Right atrium auricular region (tissue), 2 donors: ENCODE data around the gene QSER1. TPM values are rescaled to one million over a fixed set of nuclear protein-coding genes. Genes with fewer than 3 reads are reported as not detected.

Experiments used
- DNase-seq: peaks from one replicate; pipeline ENCODE4 v3.0.0-alpha.2; 2019; ENCODE audit warnings: low spot score
- H3K27ac ChIP-seq, 2 donors: fragments of 200-600 bp; sonication (generic); 1 replicate in 1 of 2; 2 replicates in 1 of 2; pipeline ENCODE4 v1.5.1; 2016 to 2019
- H3K27me3 ChIP-seq, 2 donors: fragments of 200-600 bp; sonication (generic); one replicate each; pipeline versions ENCODE4 v1.5.1 to v1.6.0; 2017 to 2019
- H3K36me3 ChIP-seq: fragments of 200-600 bp; sonication (generic); one replicate; pipeline ENCODE4 v1.5.1; 2016
- H3K4me1 ChIP-seq, 2 donors: fragments of 200-600 bp; sonication (generic); one replicate each; pipeline versions ENCODE4 v1.5.1 to v1.6.0; 2017 to 2019
- H3K4me3 ChIP-seq, 2 donors: fragments of 200-600 bp; sonication (generic); 1 replicate in 1 of 2; 2 replicates in 1 of 2; pipeline ENCODE4 v1.5.1; 2017 to 2019; ENCODE audit warnings: mild to moderate bottlenecking in 1 of 2, moderate library complexity in 1 of 2
- H3K9me3 ChIP-seq, 2 donors: fragments of 200-600 bp; sonication (generic); one replicate each; pipeline ENCODE4 v1.5.1; 2019
- total RNA-seq, 2 donors: library from RNA; depleted of rRNA; stranded (reverse); fragments of >200 nt; gene quantifications; one replicate each; pipeline ENCODE4 v1.1.0, GENCODE V29; 2016
- TF ChIP-seq, protein P1 (sequence below), 2 donors: fragments of 200-600 bp; sonication (generic); IDR thresholded peaks; one replicate each; pipeline ENCODE4 v1.5.1; 2019; ENCODE audit warnings: antibody characterized with exemption in 2 of 2

Gene QSER1
- total RNA-seq, 2 donors from 2014 or later: 17.5 to 23.7 TPM

- Histone ChIP-seq H3K36me3 (no peaks in the 10 kb centered on the region), H3K4me3 (no peak overlapping the region), H3K9me3 (no peaks in the 10 kb centered on the region), H3K4me1 (no peaks in the 10 kb centered on the region), H3K27me3 (no peaks in the 10 kb centered on the region), H3K27ac (no peak overlapping the region)
- DNase-seq: no peak
- TF ChIP-seq, protein P1, sequence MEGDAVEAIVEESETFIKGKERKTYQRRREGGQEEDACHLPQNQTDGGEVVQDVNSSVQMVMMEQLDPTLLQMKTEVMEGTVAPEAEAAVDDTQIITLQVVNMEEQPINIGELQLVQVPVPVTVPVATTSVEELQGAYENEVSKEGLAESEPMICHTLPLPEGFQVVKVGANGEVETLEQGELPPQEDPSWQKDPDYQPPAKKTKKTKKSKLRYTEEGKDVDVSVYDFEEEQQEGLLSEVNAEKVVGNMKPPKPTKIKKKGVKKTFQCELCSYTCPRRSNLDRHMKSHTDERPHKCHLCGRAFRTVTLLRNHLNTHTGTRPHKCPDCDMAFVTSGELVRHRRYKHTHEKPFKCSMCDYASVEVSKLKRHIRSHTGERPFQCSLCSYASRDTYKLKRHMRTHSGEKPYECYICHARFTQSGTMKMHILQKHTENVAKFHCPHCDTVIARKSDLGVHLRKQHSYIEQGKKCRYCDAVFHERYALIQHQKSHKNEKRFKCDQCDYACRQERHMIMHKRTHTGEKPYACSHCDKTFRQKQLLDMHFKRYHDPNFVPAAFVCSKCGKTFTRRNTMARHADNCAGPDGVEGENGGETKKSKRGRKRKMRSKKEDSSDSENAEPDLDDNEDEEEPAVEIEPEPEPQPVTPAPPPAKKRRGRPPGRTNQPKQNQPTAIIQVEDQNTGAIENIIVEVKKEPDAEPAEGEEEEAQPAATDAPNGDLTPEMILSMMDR (IDR thresholded peaks at IDR 0.05): no peak
These were observed 20.8 kb downstream of the QSER1 start for GRCh38 chr11:32913445-32913844.

GRCh38 chr11:32916361-32916760 is 23.8 kb downstream of the QSER1 start:
- no peak overlapping the region for H3K4me3 ChIP-seq
- H3K9me3 ChIP-seq: no peaks in the 10 kb centered on the region
- TF ChIP-seq, protein P1 (IDR thresholded peaks at IDR 0.05): no peak
- DNase-seq: no peak
- H3K27ac ChIP-seq: no peak overlapping the region
- no peaks in the 10 kb centered on the region for H3K4me1 ChIP-seq
- no peaks in the 10 kb centered on the region for H3K27me3 ChIP-seq
- no peaks in the 10 kb centered on the region for H3K36me3 ChIP-seq

GRCh38 chr11:32916994-32917393 is 24.4 kb downstream of the QSER1 start:
- no peak for DNase-seq
- Histone ChIP-seq H3K36me3 (no peaks in the 10 kb centered on the region), H3K27me3 (no peaks in the 10 kb centered on the region), H3K4me3 (no peak overlapping the region), H3K4me1 (no peaks in the 10 kb centered on the region), H3K9me3 (no peaks in the 10 kb centered on the region), H3K27ac (no peak overlapping the region)
- TF ChIP-seq, protein P1 (IDR thresholded peaks at IDR 0.05): no peak

DNA sequence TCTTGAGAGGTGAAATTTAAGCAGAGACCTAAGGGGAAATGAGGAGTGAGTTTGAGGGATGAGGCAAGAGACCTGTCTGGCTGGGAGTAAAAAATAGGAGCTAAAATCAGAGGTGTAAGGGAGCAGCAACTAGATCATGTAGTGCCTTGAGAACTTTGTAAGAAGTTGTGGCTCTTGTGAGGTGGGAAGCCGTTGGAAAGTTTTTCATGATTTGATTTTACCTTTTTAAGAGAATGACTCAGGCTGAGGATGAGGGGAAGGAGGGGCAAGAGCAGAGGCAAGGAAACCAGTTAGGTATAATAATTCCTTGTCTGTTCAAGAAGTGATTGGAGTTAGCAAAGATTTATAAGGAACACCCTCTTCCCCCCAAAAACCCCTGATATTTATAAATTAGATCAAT is 25.8 kb downstream of the QSER1 start:
- no peak for DNase-seq
- Histone ChIP-seq H3K9me3 (no peaks in the 10 kb centered on the region), H3K27me3 (no peaks in the 10 kb centered on the region), H3K27ac (no peak overlapping the region), H3K4me3 (no peak overlapping the region), H3K4me1 (no peaks in the 10 kb centered on the region), H3K36me3 (no peaks in the 10 kb centered on the region)
- TF ChIP-seq, protein P1 (IDR thresholded peaks at IDR 0.05): no peak

- Histone ChIP-seq H3K27me3 (no peaks in the 10 kb centered on the region), H3K4me3 (no peak overlapping the region), H3K4me1 (no peaks in the 10 kb centered on the region), H3K36me3 (no peaks in the 10 kb centered on the region), H3K9me3 (no peaks in the 10 kb centered on the region), H3K27ac (no peak overlapping the region)
- DNase-seq: no peak
- TF ChIP-seq, protein P1 (IDR thresholded peaks at IDR 0.05): no peak
These were observed 26.7 kb downstream of the QSER1 start for GRCh38 chr11:32919338-32919737.

DNA sequence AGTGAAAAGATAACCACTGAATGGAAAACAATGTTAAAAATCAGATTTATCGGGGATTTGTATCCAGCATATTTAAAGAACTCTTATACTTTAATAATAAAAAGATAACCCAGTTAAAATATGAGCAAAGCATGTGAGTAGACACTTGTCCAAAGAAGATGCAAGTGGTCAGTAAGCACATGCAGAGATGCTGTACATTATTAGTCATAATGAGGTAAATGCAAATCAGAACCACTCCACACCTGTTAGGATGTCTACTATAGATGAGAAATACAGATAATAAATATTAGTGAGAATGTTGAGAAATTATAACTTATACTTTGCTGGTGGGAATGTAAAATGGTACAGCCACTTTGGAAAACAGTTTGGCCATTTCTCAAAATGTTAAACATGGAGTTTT is 28.0 kb downstream of the QSER1 start:
- no peak for DNase-seq
- Histone ChIP-seq H3K27ac (no peak overlapping the region), H3K9me3 (no peaks in the 10 kb centered on the region), H3K36me3 (no peaks in the 10 kb centered on the region), H3K4me1 (no peaks in the 10 kb centered on the region), H3K4me3 (no peak overlapping the region), H3K27me3 (no peaks in the 10 kb centered on the region)
- TF ChIP-seq, protein P1 (IDR thresholded peaks at IDR 0.05): no peak
